ENCODE data around the gene MFNG.

The MFNG gene

GRCh38 chr22:37443977-37444376 is 42.2 kb downstream of the MFNG start:
- no peak for DNase-seq

GRCh38 chr22:37443086-37443485 is 43.1 kb downstream of the MFNG start:
- DNase-seq: no peak

- no peak for DNase-seq
Measured at GRCh38 chr22:37442537-37442936, 43.6 kb downstream of the MFNG start.

GRCh38 chr22:37442135-37442534 is 44.0 kb downstream of the MFNG start:
- DNase-seq: no peak

- DNase-seq: no peak
Measured at GRCh38 chr22:37440875-37441274, 45.3 kb downstream of the MFNG start.

- DNase-seq: no peak
Measured at GRCh38 chr22:37439347-37439746, 46.8 kb downstream of the MFNG start.

GRCh38 chr22:37435970-37436603 is 50.1 kb downstream of the MFNG start:
- no peak for DNase-seq

GRCh38 chr22:37433786-37434185 is 52.4 kb downstream of the MFNG start:
- no peak for DNase-seq

GRCh38 chr22:37432708-37433054 is 53.5 kb downstream of the MFNG start:
- DNase-seq: no peak

- no peak for DNase-seq
Measured at GRCh38 chr22:37431801-37432707, 54.1 kb downstream of the MFNG start.

- no peak for DNase-seq
Measured at GRCh38 chr22:37431366-37431765, 54.8 kb downstream of the MFNG start.

- DNase-seq: no peak
Measured at GRCh38 chr22:37430941-37431340, 55.2 kb downstream of the MFNG start.

GRCh38 chr22:37428649-37429586 is 57.3 kb downstream of the MFNG start:
- no peak for DNase-seq

GRCh38 chr22:37427711-37428635 is 58.2 kb downstream of the MFNG start:
- no peak for DNase-seq

GRCh38 chr22:37427135-37427710 is 59.0 kb downstream of the MFNG start, which contains the start of gene ELFN2:
Gene ELFN2, minus strand, starts transcription at chr22:37427479. Its CDS starts 51,945 bp downstream, at chr22:37375534.
- DNase-seq: no peak

GRCh38 chr22:37426706-37427134 is 59.5 kb downstream of the MFNG start:
- DNase-seq: no peak

- no peak for DNase-seq
Measured at GRCh38 chr22:37425800-37426705, 60.1 kb downstream of the MFNG start.

GRCh38 chr22:37425369-37425768 is 60.8 kb downstream of the MFNG start:
- DNase-seq: no peak

- no peak for DNase-seq
Measured at GRCh38 chr22:37423283-37423682, 62.9 kb downstream of the MFNG start.

- no peak for DNase-seq
Measured at GRCh38 chr22:37421468-37421877, 64.7 kb downstream of the MFNG start.
